Common myeloid progenitor, CD34-positive (primary cell): ENCODE results near the gene SEL1L3.

Experiments used
- CTCF ChIA-PET: fragments of 350-600 bp; sonication (Branson Sonifier 250); formaldehyde crosslinking; loops from one replicate; lab custom pipeline; 2021; ENCODE audit warnings: antibody characterized with exemption; lab: Charles Lee
- POLR2A ChIA-PET: fragments of 350-600 bp; sonication (Branson Sonifier 250); formaldehyde crosslinking; loops from one replicate; lab custom pipeline; 2021; ENCODE audit warnings: antibody characterized with exemption; lab: Charles Lee
- DNase-seq, 3 donors: peaks; one replicate each; pipeline versions ENCODE4 v3.0.0 to v3.0.0-alpha.2; 2013
- H3K27ac ChIP-seq, 2 experiments: 1 replicate in 1 of 2; 2 replicates in 1 of 2; pipeline ENCODE4 v1.7.0; 2013; ENCODE audit warnings: inconsistent platforms in 2 of 2, low read length in 2 of 2, mild to moderate bottlenecking in 2 of 2, low read depth in 1 of 2, moderate library complexity in 1 of 2; ENCODE audit not compliant: severe bottlenecking in 2 of 2, insufficient read depth in 1 of 2, poor library complexity in 1 of 2
- H3K27me3 ChIP-seq, 5 experiments: replicated peaks in 2 of 5; 1 replicate in 3 of 5; 2 replicates in 2 of 5; pipeline versions ENCODE4 v1.6.1 to v1.7.0; 2013; ENCODE audit warnings: low read length in 4 of 5, mild to moderate bottlenecking in 2 of 5, moderate library complexity in 2 of 5, inconsistent platforms in 1 of 5; ENCODE audit not compliant: insufficient read depth in 5 of 5, control insufficient read depth in 4 of 5
- H3K36me3 ChIP-seq, 4 experiments: 1 replicate in 2 of 4; 2 replicates in 2 of 4; pipeline versions ENCODE4 v1.6.1 to v1.7.0; 2013; ENCODE audit warnings: low read length in 3 of 4, control low read depth in 1 of 4, mild to moderate bottlenecking in 1 of 4; ENCODE audit not compliant: control insufficient read depth in 4 of 4, insufficient read depth in 4 of 4
- H3K4me1 ChIP-seq, 4 experiments: 1 replicate in 3 of 4; 2 replicates in 1 of 4; pipeline versions ENCODE4 v1.6.1 to v1.7.1; 2013; ENCODE audit warnings: low read length in 3 of 4, mild to moderate bottlenecking in 3 of 4, control low read depth in 1 of 4, inconsistent platforms in 1 of 4, moderate library complexity in 1 of 4; ENCODE audit not compliant: control insufficient read depth in 4 of 4, insufficient read depth in 4 of 4; ENCODE audit errors: control extremely low read depth in 1 of 4
- H3K4me3 ChIP-seq, 7 experiments: 1 replicate in 4 of 7; 2 replicates in 3 of 7; pipeline versions ENCODE4 v1.5.1 to v1.7.0; 2013; ENCODE audit warnings: mild to moderate bottlenecking in 7 of 7, low read length in 6 of 7, moderate library complexity in 6 of 7, inconsistent platforms in 2 of 7, low read depth in 2 of 7, control low read depth in 1 of 7; ENCODE audit not compliant: insufficient read depth in 4 of 7, control insufficient read depth in 1 of 7; ENCODE audit errors: extremely low read depth in 1 of 7
- H3K9me3 ChIP-seq, 5 experiments: 1 replicate in 4 of 5; 2 replicates in 1 of 5; pipeline versions ENCODE4 v1.6.1 to v1.7.1; 2013; ENCODE audit warnings: low read length in 4 of 5, mild to moderate bottlenecking in 2 of 5, inconsistent platforms in 1 of 5, low read depth in 1 of 5, moderate library complexity in 1 of 5; ENCODE audit not compliant: control insufficient read depth in 4 of 5, insufficient read depth in 2 of 5; ENCODE audit errors: control extremely low read depth in 1 of 5
- WGBS: methylation state at CpG from one replicate; pipeline ENCODE4 v1.1.5; 2013; ENCODE audit not compliant: insufficient coverage; 5-methylcytosine and 5-hydroxymethylcytosine counted together

Gene SEL1L3

DNA sequence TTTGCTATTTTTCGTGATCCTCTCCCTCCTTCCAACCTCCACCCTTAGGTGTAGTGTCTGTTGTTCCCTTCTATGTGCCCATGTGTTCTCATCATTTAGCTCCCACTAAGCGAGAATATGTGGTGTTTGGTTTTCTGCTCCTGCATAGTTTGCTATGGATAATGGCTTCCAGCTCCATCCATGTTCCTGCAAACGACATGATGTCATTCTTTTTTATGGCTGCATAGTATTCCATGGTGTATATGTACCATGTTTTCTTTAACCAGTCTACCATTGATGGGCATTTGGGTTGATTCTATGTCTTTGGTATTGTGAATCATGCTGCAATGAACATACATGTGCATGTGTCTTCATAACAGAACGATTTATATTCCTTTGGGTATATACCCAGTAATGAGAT, 102.7 kb downstream of the SEL1L3 start:
- H3K27me3 ChIP-seq, result no peaks in the 10 kb centered on the region
- no peak overlapping the region for H3K4me3 ChIP-seq
- ChIA-PET POLR2A (no interaction called here), CTCF (no interaction called here)
- H3K4me1 ChIP-seq, result no peaks in the 10 kb centered on the region
- H3K9me3 ChIP-seq, result no peaks in the 10 kb centered on the region
- peaks cover 0 to 50% (median 20%) of the 10 kb centered on the region in 4 experiments for H3K36me3 ChIP-seq
- 100% methylated on average over 3 of the region's 4 CpGs for WGBS
- no peak for DNase-seq
- no peak overlapping the region for H3K27ac ChIP-seq

- WGBS, result 100% methylated on average over 8 of the region's 8 CpGs
- no peaks in the 10 kb centered on the region for H3K4me1 ChIP-seq
- POLR2A ChIA-PET, result no interaction called here
- H3K36me3 ChIP-seq, result peaks cover 0 to 43% (median 17%) of the 10 kb centered on the region in 4 experiments
- DNase-seq, result no peak
- H3K9me3 ChIP-seq, result no peaks in the 10 kb centered on the region
- H3K27me3 ChIP-seq, result no peaks in the 10 kb centered on the region
- CTCF ChIA-PET, result no interaction called here
- no peak overlapping the region for H3K27ac ChIP-seq
- no peak overlapping the region for H3K4me3 ChIP-seq
These were observed 103.7 kb downstream of the SEL1L3 start for GRCh38 chr4:25759101-25759500.

DNA sequence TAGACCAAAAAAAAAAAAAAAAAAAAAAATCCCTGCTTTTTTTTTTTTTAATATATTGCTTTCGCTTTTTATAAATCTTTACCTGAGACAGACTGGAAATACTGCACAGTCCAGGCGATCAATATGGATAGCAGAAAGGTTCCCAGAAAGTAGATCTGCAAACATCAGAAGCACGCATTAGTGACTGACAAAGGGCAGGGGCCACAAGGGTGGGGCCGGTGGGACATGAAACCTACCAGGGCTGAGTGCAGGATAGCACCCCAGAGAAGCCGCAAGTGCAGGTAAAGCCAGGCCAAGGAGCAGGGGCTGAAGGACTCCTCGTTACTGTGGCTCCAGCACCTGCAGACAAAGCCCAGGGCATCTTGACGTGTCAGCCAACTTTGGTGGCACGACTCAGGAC, 105.3 kb downstream of the SEL1L3 start:
- CTCF ChIA-PET, result no interaction called here

GRCh38 chr4:25756503-25756902, 106.3 kb downstream of the SEL1L3 start:
- DNase-seq, result no peak
- 100% methylated on average over 5 of the region's 5 CpGs for WGBS
- H3K4me1 ChIP-seq, result no peaks in the 10 kb centered on the region
- ChIA-PET CTCF (interaction anchor here (0.6 to 2.6 kb wide), 2 partner anchors 11 to 608 kb away, joined by 3 to 8 read pairs; no protein-coding TSS in a partner anchor), POLR2A (interaction anchor here (0.7 kb wide), 1 partner anchor 26 kb away, joined by 3 read pairs; no protein-coding TSS in a partner anchor)
- H3K9me3 ChIP-seq, result no peaks in the 10 kb centered on the region
- peaks cover 0 to 29% (median 13%) of the 10 kb centered on the region in 4 experiments for H3K36me3 ChIP-seq
- H3K27ac ChIP-seq, result no peak overlapping the region
- H3K4me3 ChIP-seq, result no peak overlapping the region
- no peaks in the 10 kb centered on the region for H3K27me3 ChIP-seq

More for the DNA sequence above, 105.3 kb downstream of the SEL1L3 start:
- no peak overlapping the region for H3K4me3 ChIP-seq
- no peaks in the 10 kb centered on the region for H3K27me3 ChIP-seq
- H3K36me3 ChIP-seq, result peaks cover 0 to 36% (median 16%) of the 10 kb centered on the region in 4 experiments
- WGBS, result 97% methylated on average over 6 of the region's 8 CpGs
- H3K4me1 ChIP-seq, result no peaks in the 10 kb centered on the region
- no peaks in the 10 kb centered on the region for H3K9me3 ChIP-seq
- POLR2A ChIA-PET, result no interaction called here
- H3K27ac ChIP-seq, result no peak overlapping the region
- DNase-seq, result no peak

GRCh38 chr4:25755911-25756310, 106.9 kb downstream of the SEL1L3 start:
- ChIA-PET POLR2A (interaction anchor here (0.7 kb wide), 1 partner anchor 26 kb away, joined by 3 read pairs; no protein-coding TSS in a partner anchor), CTCF (interaction anchor here (1.0 to 2.6 kb wide), 2 partner anchors 9 to 12 kb away, joined by 4 to 8 read pairs; no protein-coding TSS in a partner anchor)
- 95% methylated on average over 9 of the region's 9 CpGs for WGBS
- Histone ChIP-seq H3K36me3 (peaks cover 0 to 29% (median 13%) of the 10 kb centered on the region in 4 experiments), H3K27me3 (no peaks in the 10 kb centered on the region), H3K4me3 (no peak overlapping the region), H3K27ac (no peak overlapping the region), H3K9me3 (no peaks in the 10 kb centered on the region), H3K4me1 (no peaks in the 10 kb centered on the region)
- DNase-seq, result no peak

GRCh38 chr4:25753239-25753638, 109.5 kb downstream of the SEL1L3 start:
- DNase-seq, result no peak
- Histone ChIP-seq H3K27ac (no peak overlapping the region), H3K4me3 (no peak overlapping the region), H3K9me3 (no peaks in the 10 kb centered on the region), H3K27me3 (no peaks in the 10 kb centered on the region), H3K36me3 (peaks cover 0 to 11% (median 4%) of the 10 kb centered on the region in 4 experiments), H3K4me1 (no peaks in the 10 kb centered on the region)
- ChIA-PET POLR2A (no interaction called here), CTCF (interaction anchor here (1.0 kb wide), 1 partner anchor 18 kb away, joined by 3 read pairs; no protein-coding TSS in a partner anchor)
- WGBS, result 100% methylated on average over 5 of the region's 5 CpGs

DNA sequence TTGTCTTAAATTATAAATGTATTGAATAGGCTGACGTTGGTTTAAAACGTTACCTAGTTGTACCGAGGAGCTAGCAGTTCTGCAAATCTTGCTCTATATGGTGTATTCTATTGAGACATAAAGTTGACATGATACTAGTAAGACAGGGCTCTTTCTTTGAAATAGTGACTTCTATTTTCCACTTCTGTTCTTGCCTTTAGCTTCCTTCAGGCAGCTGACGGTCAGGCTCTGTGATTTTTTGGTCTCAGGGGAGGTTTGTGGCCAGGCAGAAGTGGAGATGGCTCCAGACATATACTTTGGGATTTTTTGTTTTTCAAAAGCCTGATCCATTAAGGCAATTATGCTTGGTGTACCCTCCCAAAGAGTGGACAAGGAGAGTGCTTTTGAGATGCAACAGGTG, 111.9 kb downstream of the SEL1L3 start:
- DNase-seq, result no peak
- no peaks in the 10 kb centered on the region for H3K27me3 ChIP-seq
- H3K4me1 ChIP-seq, result no peaks in the 10 kb centered on the region
- CTCF ChIA-PET, result no interaction called here
- POLR2A ChIA-PET, result no interaction called here
- no peak overlapping the region for H3K4me3 ChIP-seq
- H3K9me3 ChIP-seq, result no peaks in the 10 kb centered on the region
- H3K36me3 ChIP-seq, result peaks cover 0 to 4% (median 2%) of the 10 kb centered on the region in 4 experiments
- no peak overlapping the region for H3K27ac ChIP-seq
- 94% methylated on average over 4 of the region's 4 CpGs for WGBS
